ENCODE results near the gene TRMT61A. TPM values are rescaled to one million over a fixed set of nuclear protein-coding genes. Genes with fewer than 3 reads are reported as not detected.
A peak's percentile ranks its signal among the peaks of the same experiment; 100 is the strongest.

TRMT61A gene
- total and polyA plus RNA-seq, 10 of the 15 experiments (the other 5 are each of a cell fraction or from before 2014, with no cell fraction given) = 0.11 to 21.9 (median 11.4) TPM

- no peak for TF ChIP-seq CUX1 (IDR thresholded peaks at IDR 0.05; ENCODE audit: insufficient replicate concordance, low read depth, low read length)
- no peak for TF ChIP-seq FOXM1 (IDR thresholded peaks at IDR 0.05; ENCODE audit: low read depth, low read length)
- TF ChIP-seq SREBF2 (IDR thresholded peaks at IDR 0.05; ENCODE audit: low read length) = no peak
- no peak for TF ChIP-seq BCL3 (IDR thresholded peaks at IDR 0.05; ENCODE audit: borderline replicate concordance, insufficient read depth, low read depth, low read length, poor library complexity, severe bottlenecking)
- TF ChIP-seq MYC (IDR thresholded peaks at IDR 0.05; ENCODE audit: insufficient read depth, insufficient read length, insufficient replicate concordance, low read length, severe bottlenecking) = no peak
- peak; percentile 90 for TF ChIP-seq REST (IDR thresholded peaks at IDR 0.05; ENCODE audit: low read depth, low read length)
- no peak for TF ChIP-seq TCF12 (IDR thresholded peaks at IDR 0.05; ENCODE audit: low read depth, low read length)
- TF ChIP-seq BCLAF1 (IDR thresholded peaks at IDR 0.05) = no peak
- no peak for TF ChIP-seq SUPT20H (IDR thresholded peaks at IDR 0.05; ENCODE audit: borderline replicate concordance, control insufficient read depth, low read depth, low read length)
- no peak for TF ChIP-seq ZBTB33 (IDR thresholded peaks at IDR 0.05)
- TF ChIP-seq ETV6 (conservative IDR thresholded peaks at IDR 0.05 in 1 of 2, IDR thresholded peaks at IDR 0.05 in 1 of 2; ENCODE audit: borderline replicate concordance in 1 of 2, low read depth in 1 of 2) = no peak
These were observed 1.4 kb downstream of the TRMT61A start (continued) for GRCh38 chr14:103530390-103530789.
